H9 (cell line): ENCODE measurements around the gene TLR3. TPM values are rescaled to one million over a fixed set of nuclear protein-coding genes. Genes with fewer than 3 reads are reported as not detected.

ENCODE experiments used
- DNase-seq: peaks from one replicate; pipeline ENCODE4 v3.0.0-alpha.2; 2017
- H2AFZ ChIP-seq: one replicate; pipeline ENCODE4 v1.6.1; 2013; ENCODE audit warnings: mild to moderate bottlenecking, low read length, control low read depth, moderate library complexity
- H2AK5ac ChIP-seq: 2 replicates; pipeline ENCODE4 v1.6.1; 2013; ENCODE audit warnings: low read length, control low read depth, mixed read lengths; ENCODE audit not compliant: insufficient read length
- H2BK120ac ChIP-seq: one replicate; pipeline ENCODE4 v1.6.1; 2013; ENCODE audit warnings: low read depth, mild to moderate bottlenecking, low read length, control low read depth, inconsistent platforms; ENCODE audit not compliant: poor library complexity, severe bottlenecking
- H2BK12ac ChIP-seq: 2 replicates; pipeline ENCODE4 v1.6.1; 2013; ENCODE audit warnings: low read length, control low read depth, mixed read lengths, low read depth; ENCODE audit not compliant: insufficient read length
- H2BK15ac ChIP-seq: 2 replicates; pipeline ENCODE4 v1.6.1; 2013; ENCODE audit warnings: low read depth, low read length, control low read depth
- H2BK20ac ChIP-seq: one replicate; pipeline ENCODE4 v1.6.1; 2013; ENCODE audit warnings: low read depth, mild to moderate bottlenecking, low read length, control low read depth, inconsistent platforms; ENCODE audit not compliant: poor library complexity, severe bottlenecking
- H2BK5ac ChIP-seq: 2 replicates; pipeline ENCODE4 v1.6.1; 2013; ENCODE audit warnings: low read length, control low read depth, mixed read lengths; ENCODE audit not compliant: insufficient read length
- H3K14ac ChIP-seq: 2 replicates; pipeline ENCODE4 v1.6.1; 2013; ENCODE audit warnings: low read length, control low read depth; ENCODE audit not compliant: insufficient read depth
- H3K18ac ChIP-seq: 2 replicates; pipeline ENCODE4 v1.6.1; 2013; ENCODE audit warnings: low read depth, mild to moderate bottlenecking, mixed read lengths, low read length, control low read depth; ENCODE audit not compliant: insufficient read length
- H3K23ac ChIP-seq: 2 replicates; pipeline ENCODE4 v1.6.1; 2013; ENCODE audit warnings: low read length, control low read depth, mixed read lengths, low read depth; ENCODE audit not compliant: insufficient read length
- H3K23me2 ChIP-seq: 2 replicates; pipeline ENCODE4 v1.6.1; 2013; ENCODE audit warnings: low read depth, mild to moderate bottlenecking, mixed read lengths, low read length, control low read depth; ENCODE audit not compliant: insufficient read length, poor library complexity, severe bottlenecking
- H3K27ac ChIP-seq: 2 replicates; pipeline ENCODE4 v1.5.1; 2013; ENCODE audit warnings: low read length, control low read depth, mixed read lengths, low read depth; ENCODE audit not compliant: insufficient read length
- H3K27me3 ChIP-seq: 2 replicates; pipeline ENCODE4 v1.6.1; 2013; ENCODE audit warnings: low read length, control low read depth, inconsistent platforms; ENCODE audit not compliant: insufficient read depth
- H3K4ac ChIP-seq: 2 replicates; pipeline ENCODE4 v1.6.1; 2013; ENCODE audit warnings: low read depth, mild to moderate bottlenecking, control low read depth, inconsistent platforms, low read length, moderate library complexity
- H3K4me1 ChIP-seq: 2 replicates; pipeline ENCODE4 v1.6.1; 2013; ENCODE audit warnings: low read length, control low read depth, inconsistent platforms; ENCODE audit not compliant: insufficient read depth
- H3K4me2 ChIP-seq: 2 replicates; pipeline ENCODE4 v1.6.1; 2013; ENCODE audit warnings: low read length, control low read depth, mixed read lengths; ENCODE audit not compliant: insufficient read length, insufficient read depth
- H3K56ac ChIP-seq: 2 replicates; pipeline ENCODE4 v1.6.1; 2013; ENCODE audit warnings: low read depth, mild to moderate bottlenecking, mixed read lengths, low read length, control low read depth; ENCODE audit not compliant: insufficient read length
- H3K79me1 ChIP-seq: 2 replicates; pipeline ENCODE4 v1.6.1; 2013; ENCODE audit warnings: low read depth, mild to moderate bottlenecking, moderate library complexity, low read length, control low read depth, inconsistent platforms; ENCODE audit not compliant: insufficient read depth, poor library complexity, severe bottlenecking
- H3K79me2 ChIP-seq: 2 replicates; pipeline ENCODE4 v1.6.1; 2013; ENCODE audit warnings: low read length, control low read depth, inconsistent platforms; ENCODE audit not compliant: insufficient read depth
- H3K9ac ChIP-seq: 2 replicates; pipeline ENCODE4 v1.6.1; 2013; ENCODE audit warnings: low read length, control low read depth, mixed read lengths; ENCODE audit not compliant: insufficient read length; ENCODE audit errors: extremely low read depth
- H3K9me3 ChIP-seq: one replicate; pipeline ENCODE4 v1.6.1; 2013; ENCODE audit warnings: low read depth, low read length, inconsistent platforms; ENCODE audit not compliant: control insufficient read depth
- H3T11ph ChIP-seq: one replicate; pipeline ENCODE4 v1.6.1; 2013; ENCODE audit warnings: mild to moderate bottlenecking, low read length, control low read depth, inconsistent platforms
- H4K20me1 ChIP-seq: one replicate; pipeline ENCODE4 v1.6.1; 2013; ENCODE audit not compliant: control insufficient read depth, insufficient read length, insufficient read depth
- H4K5ac ChIP-seq: 2 replicates; pipeline ENCODE4 v1.6.1; 2013; ENCODE audit warnings: low read depth, mild to moderate bottlenecking, mixed read lengths, low read length, control low read depth; ENCODE audit not compliant: insufficient read length
- H4K8ac ChIP-seq: replicated peaks from 2 replicates; pipeline ENCODE4 v1.6.1; 2013; ENCODE audit warnings: low read length, control low read depth, mixed read lengths, low read depth; ENCODE audit not compliant: insufficient read length
- H4K91ac ChIP-seq: 2 replicates; pipeline ENCODE4 v1.6.1; 2013; ENCODE audit warnings: low read depth, mild to moderate bottlenecking, moderate library complexity, mixed read lengths, low read length, control low read depth; ENCODE audit not compliant: insufficient read length
- H3K27ac Mint-ChIP-seq, 3 experiments: 2 replicates in 2 of 3; 3 replicates in 1 of 3; pipeline ENCODE4 v1.8.0; 2020 to 2021; ENCODE audit warnings: mixed read lengths in 3 of 3, mild to moderate bottlenecking in 1 of 3, moderate library complexity in 1 of 3
- H3K27me3 Mint-ChIP-seq: 2 replicates; pipeline ENCODE4 v1.8.0; 2021; ENCODE audit warnings: low read depth, mild to moderate bottlenecking, moderate library complexity, mixed read lengths
- H3K36me3 Mint-ChIP-seq, 3 experiments: 2 replicates in 2 of 3; 3 replicates in 1 of 3; pipeline ENCODE4 v1.8.0; 2020 to 2021; ENCODE audit warnings: low read depth in 3 of 3, mixed read lengths in 3 of 3; ENCODE audit not compliant: insufficient read depth in 1 of 3
- H3K4me1 Mint-ChIP-seq, 2 experiments: 2 replicates each; pipeline ENCODE4 v1.8.0; 2020; ENCODE audit warnings: mixed read lengths in 2 of 2
- H3K4me3 Mint-ChIP-seq, 2 experiments: 2 replicates in 1 of 2; 3 replicates in 1 of 2; pipeline ENCODE4 v1.8.0; 2020 to 2021; ENCODE audit warnings: mild to moderate bottlenecking in 2 of 2, mixed read lengths in 2 of 2, moderate library complexity in 1 of 2
- H3K9me3 Mint-ChIP-seq, 2 experiments: 2 replicates in 1 of 2; 3 replicates in 1 of 2; pipeline ENCODE4 v1.8.0; 2020; ENCODE audit warnings: mild to moderate bottlenecking in 2 of 2, mixed read lengths in 2 of 2, moderate library complexity in 1 of 2
- CTCF ChIP-seq: fragments of 200-600 bp; sonication (generic); conservative IDR thresholded peaks from 3 replicates; pipeline ENCODE4 v1.8.0; 2021; ENCODE audit warnings: antibody characterized with exemption, mild to moderate bottlenecking
- WGBS: extraction: QIAGEN DNeasy Blood & Tissue Kit; methylation state at CpG from one replicate; pipeline ENCODE4 v1.1.7; 2013; ENCODE audit warnings: missing lambda C conversion rate, low lambda C conversion rate, mixed read lengths; ENCODE audit not compliant: insufficient read length; ENCODE audit errors: extremely low coverage; 5-methylcytosine and 5-hydroxymethylcytosine counted together
- total RNA-seq: library from RNA; stranded (reverse); gene quantifications from 2 replicates; pipeline ENCODE4 v1.2.1, GENCODE V29; 2021

Gene TLR3
- total RNA-seq, 1 experiment from 2014 or later: 0.92 TPM

- Histone ChIP-seq H3K14ac (no peak overlapping the region), H3K9me3 (no peaks in the 10 kb centered on the region), H3K9ac (no peak overlapping the region), H3K23me2 (no peaks in the 10 kb centered on the region), H2BK5ac (no peak overlapping the region), H2AK5ac (no peak overlapping the region), H4K20me1 (no peaks in the 10 kb centered on the region), H2BK20ac (no peak overlapping the region), H2AFZ (no peak overlapping the region), H4K5ac (no peak overlapping the region), H2BK15ac (no peak overlapping the region), H3K4ac (no peak overlapping the region), H3K27me3 (no peaks in the 10 kb centered on the region), H3K18ac (no peak overlapping the region), H3K79me1 (no peaks in the 10 kb centered on the region), H3K4me1 (no peaks in the 10 kb centered on the region), H3K79me2 (no peaks in the 10 kb centered on the region), H3K56ac (no peak overlapping the region), H4K91ac (no peak overlapping the region), H3K4me2 (no peak overlapping the region), H2BK12ac (no peak overlapping the region), H2BK120ac (no peak overlapping the region), H3K27ac (no peak overlapping the region), H3K23ac (no peak overlapping the region), H3T11ph (no peak overlapping the region), H4K8ac (no peak overlapping the region)
- Mint-ChIP-seq H3K27ac (no peak overlapping the region), H3K9me3 (peaks cover 3 to 5% of the 10 kb centered on the region in 2 experiments; a peak in 3 of 5 replicates), H3K27me3 (peaks cover 1% of the 10 kb centered on the region), H3K36me3 (no peaks in the 10 kb centered on the region; a peak in 1 of 7 replicates), H3K4me3 (no peak overlapping the region), H3K4me1 (peaks cover 8 to 10% of the 10 kb centered on the region in 2 experiments)
- no peak for TF ChIP-seq CTCF
- WGBS: no CpG with 5 or more reads among the region's 17 CpGs
- no peak for DNase-seq
These were observed 23.3 kb downstream of the TLR3 start for GRCh38 chr4:186092296-186092695.
